ENCODE data around the gene ITGB7.

- TF ChIP-seq, protein P1, sequence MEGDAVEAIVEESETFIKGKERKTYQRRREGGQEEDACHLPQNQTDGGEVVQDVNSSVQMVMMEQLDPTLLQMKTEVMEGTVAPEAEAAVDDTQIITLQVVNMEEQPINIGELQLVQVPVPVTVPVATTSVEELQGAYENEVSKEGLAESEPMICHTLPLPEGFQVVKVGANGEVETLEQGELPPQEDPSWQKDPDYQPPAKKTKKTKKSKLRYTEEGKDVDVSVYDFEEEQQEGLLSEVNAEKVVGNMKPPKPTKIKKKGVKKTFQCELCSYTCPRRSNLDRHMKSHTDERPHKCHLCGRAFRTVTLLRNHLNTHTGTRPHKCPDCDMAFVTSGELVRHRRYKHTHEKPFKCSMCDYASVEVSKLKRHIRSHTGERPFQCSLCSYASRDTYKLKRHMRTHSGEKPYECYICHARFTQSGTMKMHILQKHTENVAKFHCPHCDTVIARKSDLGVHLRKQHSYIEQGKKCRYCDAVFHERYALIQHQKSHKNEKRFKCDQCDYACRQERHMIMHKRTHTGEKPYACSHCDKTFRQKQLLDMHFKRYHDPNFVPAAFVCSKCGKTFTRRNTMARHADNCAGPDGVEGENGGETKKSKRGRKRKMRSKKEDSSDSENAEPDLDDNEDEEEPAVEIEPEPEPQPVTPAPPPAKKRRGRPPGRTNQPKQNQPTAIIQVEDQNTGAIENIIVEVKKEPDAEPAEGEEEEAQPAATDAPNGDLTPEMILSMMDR (IDR thresholded peaks at IDR 0.05) = no peak
- TF ChIP-seq POLR2A (IDR thresholded peaks at IDR 0.05) = no peak
Observed at GRCh38 chr12:53191885-53192530, 15.0 kb downstream of the ITGB7 start.

All from body of pancreas (tissue), 4 donors.